ENCODE measurements around the gene SPINT2.

Gene SPINT2

DNA sequence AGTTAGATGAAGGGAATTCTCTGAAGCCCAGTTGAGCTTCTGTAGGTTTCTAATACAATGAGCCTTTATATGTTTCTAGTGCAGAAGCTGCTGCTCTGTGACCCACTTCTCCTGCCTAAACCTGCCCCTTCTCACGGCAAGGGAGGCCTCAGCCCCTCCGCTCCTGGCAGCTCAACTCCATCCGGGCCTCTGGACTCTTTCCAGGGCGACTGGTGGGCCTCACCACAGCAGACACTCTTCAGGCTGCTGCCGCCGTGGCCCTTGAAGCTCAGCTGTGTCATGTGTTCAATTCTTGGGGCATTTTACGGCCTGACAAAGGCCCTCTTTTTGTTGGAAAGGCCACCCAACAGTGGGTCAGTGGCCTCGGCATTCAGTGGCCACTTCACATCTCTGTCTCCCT is 29.7 kb downstream of the SPINT2 start:
- DNase-seq (ENCODE audit: low spot score) = peak; percentile 33

GRCh38 chr19:38298821-38299680 is 34.7 kb downstream of the SPINT2 start:
- DNase-seq (ENCODE audit: low spot score) = no peak

DNA sequence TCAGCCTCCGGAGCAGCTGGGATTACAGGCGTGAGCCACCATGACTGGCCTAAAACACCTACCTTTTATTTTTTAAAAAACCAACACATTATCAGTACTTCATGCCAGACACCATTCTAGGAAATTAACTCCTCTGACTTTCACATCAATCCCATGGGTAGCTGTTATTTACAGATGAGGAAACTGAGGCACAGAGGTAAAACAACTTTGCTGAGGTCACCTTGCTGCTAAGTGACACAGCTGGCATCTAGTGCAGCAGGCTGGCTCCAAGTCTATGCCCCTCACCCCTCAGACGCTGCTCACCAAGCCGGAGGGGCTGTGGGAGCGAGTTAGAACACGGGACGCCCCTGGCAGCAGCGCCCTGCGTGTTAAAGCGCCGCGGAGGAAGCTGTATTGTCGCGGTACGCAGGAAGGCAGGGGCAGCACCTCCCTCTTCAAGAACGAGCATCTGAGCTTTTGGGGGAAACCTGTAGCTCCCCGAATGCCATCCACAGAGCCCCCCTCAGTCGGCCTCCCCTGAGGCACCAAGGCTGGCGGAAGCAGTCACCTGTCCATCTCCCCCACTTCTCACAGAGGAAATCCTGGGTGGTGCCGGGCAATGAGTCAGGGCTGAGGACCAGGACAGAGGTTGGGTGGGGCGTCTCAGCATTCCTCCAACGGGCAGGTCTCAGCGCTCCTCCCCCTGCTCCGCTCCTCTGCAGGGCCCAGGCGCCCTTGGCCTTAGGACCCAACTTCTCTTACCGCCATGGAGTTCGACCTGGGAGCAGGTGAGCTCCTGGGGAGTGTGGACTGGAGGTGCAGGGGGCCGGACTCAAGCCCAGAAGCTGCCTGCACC is 39.4 kb downstream of the SPINT2 start, which contains the start of gene C19orf33:
Gene C19orf33 (plus strand): TSS at position 735 of the 835 bp plus-strand sequence. CDS start 11 bp downstream, at position 746.
- DNase-seq (ENCODE audit: low spot score) = no peak

- no peak for DNase-seq (ENCODE audit: low spot score)
Measured at GRCh38 chr19:38304352-38304865, 40.0 kb downstream of the SPINT2 start.

DNA sequence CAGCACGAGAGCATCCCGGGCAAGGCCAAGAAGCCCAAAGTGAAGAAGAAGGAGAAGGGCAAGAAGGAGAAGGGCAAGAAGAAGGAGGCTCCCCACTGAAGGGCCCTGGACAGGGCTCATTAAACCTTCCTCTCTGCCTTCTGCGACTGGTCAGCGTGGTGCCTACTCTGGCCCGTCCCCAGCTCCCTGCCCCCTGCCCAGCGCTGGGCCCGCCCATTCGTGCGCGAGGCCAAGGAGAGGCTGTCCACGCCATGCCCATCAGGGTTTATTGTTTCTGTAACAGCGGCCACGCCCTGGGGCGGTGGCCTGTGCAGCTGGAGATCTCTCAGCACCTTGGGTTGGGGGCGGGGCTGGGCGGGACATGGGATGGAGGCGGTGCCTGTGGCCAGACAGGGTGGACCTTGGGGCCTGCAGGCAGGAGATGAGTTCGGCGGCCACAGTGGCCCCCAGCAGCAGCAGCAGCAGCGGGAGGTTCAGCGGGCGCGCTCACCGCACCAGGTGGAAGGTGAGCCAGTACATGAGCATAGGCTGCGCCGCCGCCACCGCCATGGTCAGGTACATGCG is 40.6 kb downstream of the SPINT2 start:
- DNase-seq (ENCODE audit: low spot score) = no peak

DNA sequence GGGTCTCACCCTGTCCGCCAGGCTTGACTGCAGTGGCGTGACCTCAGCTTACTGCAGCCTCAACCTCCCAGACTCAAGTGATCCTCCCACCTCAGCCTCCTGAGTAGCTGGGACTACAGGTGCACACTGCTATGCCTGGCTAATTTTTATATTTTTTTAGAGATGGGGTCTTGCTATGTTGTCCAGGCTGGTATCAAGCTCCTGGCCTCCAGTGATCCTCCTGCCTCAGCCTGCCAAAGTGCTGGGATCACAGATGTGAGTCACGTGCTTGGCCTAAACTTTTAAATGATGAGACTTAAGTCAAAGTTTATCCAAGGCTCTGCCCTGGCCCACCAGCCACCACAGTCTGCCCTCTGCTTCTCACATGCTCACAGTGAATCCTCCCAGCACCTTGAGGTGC is 41.9 kb downstream of the SPINT2 start:
- no peak for DNase-seq (ENCODE audit: low spot score)

DNA sequence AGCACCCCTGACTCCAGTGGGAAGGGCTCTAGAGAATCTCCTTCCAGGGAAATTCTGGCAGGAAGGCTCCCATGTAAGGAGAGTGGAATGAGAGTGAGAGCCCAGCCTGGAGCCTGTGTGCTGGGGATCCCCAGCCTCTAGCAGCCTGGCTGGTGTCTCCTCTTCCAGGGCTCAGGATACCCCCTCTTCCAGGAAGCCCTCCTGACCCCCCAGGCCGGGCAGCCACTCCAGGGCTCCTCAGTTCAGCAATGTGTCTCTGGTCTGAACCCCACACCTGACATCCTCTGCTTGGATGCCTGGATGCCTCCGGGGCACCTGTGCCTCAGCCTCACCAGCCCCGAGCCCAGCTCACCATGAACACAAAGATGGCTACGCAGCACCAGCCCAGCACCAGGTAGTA is 42.7 kb downstream of the SPINT2 start:
- DNase-seq (ENCODE audit: low spot score) = no peak

- DNase-seq (ENCODE audit: low spot score) = no peak
Measured at GRCh38 chr19:38307597-38307996, 43.2 kb downstream of the SPINT2 start.

GRCh38 chr19:38308006-38308766 is 43.8 kb downstream of the SPINT2 start:
- DNase-seq (ENCODE audit: low spot score) = no peak

- DNase-seq (ENCODE audit: low spot score) = no peak
Measured at GRCh38 chr19:38308926-38309614, 44.7 kb downstream of the SPINT2 start.

DNA sequence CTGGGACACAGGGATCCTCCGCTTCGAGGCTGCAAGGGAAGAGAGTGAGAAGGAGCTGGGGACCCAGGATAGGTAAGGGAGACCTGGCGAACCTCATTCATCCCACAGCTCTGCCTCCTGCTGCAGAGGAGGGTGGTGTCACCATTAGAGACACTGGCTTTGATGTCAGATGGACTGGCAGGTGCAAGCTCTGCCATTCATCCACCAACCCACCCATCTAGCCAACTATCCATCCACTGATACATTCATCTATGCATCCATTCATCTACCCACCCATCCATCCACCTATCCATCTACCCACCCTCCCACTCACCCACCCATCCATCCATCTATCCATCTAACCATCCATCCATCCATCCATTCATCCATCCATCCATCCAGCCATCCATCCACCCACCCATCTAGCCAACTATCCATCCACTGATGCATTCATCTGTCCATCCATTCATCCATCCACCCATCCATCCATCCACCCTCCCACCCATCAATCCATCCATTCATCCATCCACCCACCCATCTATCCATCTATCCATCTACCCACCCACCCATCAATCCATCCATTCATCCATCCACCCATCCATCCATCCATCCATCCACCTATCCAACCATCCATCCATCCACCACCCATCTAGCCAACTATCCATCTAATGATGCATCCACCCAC is 45.4 kb downstream of the SPINT2 start:
- DNase-seq (ENCODE audit: low spot score) = no peak

DNA sequence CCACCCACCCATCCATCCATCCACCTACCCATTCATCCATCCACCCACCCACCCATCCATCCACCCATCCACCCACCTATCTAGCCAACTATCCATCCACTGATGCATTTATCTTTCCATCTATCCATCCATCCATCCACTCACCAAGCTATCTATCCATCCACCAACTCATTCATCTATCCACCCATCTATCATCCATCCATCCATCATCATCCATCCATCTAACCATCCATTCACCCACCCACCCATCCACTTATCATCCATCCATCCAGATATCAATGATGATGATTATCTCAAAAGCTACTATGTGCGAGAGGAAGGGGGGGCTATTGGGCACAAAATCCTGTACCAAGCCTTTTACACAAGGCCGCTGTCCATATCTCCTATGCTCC is 45.9 kb downstream of the SPINT2 start:
- DNase-seq (ENCODE audit: low spot score) = no peak

DNA sequence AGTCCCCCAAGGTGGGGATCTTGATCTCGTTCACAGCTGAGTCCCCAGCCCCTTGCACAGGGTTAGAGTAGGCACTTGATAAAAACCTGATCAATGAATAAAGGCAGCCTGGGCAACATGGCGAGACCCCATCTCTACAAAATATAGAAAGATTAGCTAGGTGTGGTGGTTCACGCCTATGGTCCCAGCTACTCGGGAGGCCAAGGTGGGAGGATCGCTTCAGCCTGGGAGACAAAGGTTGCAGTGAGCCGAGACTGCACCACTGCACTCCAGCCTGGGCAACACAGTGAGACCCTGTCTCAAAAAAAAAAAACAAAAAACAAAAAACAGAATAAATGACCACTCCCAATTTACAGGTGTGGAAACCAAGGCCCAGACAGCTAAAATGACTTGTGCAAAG is 46.6 kb downstream of the SPINT2 start:
- no peak for DNase-seq (ENCODE audit: low spot score)

DNA sequence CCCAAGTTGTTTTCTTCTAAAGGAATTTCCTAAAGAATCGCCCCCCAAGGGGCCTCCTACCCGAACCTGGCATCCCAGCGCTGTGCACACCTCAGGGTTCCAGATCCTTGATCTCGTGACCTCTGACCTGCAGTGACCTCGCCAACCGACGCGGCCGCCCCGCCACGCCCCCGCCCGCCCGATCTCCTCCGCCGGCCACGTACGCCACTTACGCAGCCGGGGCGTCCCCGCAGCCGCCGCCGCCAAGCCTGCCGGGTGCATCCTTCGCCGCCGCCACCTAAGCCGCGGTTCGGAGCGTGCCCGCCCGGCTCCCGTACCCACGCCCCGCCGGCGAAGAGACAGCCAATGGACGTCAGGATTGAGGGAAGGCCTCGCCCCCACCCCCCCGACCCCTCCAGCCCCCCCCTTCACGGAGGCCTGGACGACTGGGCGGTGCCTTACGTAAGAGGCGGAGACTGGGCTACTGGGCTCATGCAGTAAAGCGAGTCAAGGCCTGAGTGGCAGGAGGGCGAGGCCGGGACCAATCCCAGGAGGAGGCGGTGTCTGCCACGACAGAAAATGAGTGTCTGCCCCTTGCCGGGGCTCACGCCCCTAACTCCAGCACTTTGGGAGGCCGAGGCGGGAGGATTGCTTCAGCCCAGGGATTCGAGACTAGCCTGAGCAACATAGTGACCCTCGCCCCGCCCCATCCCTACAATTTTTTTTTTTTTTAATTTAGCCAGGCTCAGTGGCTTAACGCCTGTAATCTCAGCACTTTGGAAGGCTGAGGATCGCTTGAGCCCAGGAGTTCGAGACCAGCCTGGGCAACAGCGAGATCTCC is 51.5 kb downstream of the SPINT2 start, which contains the start of gene YIF1B:
Gene YIF1B (minus strand): TSS at position 291 of the 820 bp plus-strand sequence. CDS start 30 bp downstream, at position 261.
- peak; percentile 99 for DNase-seq (ENCODE audit: low spot score)

DNA sequence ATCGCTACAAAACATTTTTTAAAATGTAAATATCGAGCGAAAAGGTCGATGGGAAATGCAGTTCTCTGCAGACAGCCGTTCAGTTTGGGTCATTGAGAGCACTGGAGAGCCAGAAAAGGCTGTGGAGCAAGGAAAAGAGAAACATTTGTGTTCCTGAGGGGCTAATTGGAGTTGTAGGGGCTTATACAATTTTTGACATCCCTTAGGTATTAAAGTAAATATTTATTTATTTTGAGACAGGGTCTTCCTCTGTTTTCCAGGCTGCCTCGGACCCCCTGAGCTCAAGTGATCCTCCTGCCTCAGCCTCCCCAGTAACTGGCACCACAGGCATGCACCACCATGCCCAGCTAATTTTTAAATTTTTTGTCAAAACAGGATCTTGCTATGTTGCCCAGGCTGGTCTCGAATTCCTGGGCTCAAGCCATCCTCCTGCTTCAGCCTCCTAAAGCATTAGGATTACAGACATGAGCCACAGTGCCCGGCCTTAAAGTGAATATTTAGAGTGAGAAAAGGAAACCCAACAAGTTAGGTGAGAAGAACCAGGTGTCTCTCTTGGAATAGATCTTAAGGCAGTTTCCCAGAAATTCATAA is 52.2 kb downstream of the SPINT2 start:
- no peak for DNase-seq (ENCODE audit: low spot score)

GRCh38 chr19:38317104-38317612 is 52.8 kb downstream of the SPINT2 start:
- DNase-seq (ENCODE audit: low spot score) = peak; percentile 49

DNA sequence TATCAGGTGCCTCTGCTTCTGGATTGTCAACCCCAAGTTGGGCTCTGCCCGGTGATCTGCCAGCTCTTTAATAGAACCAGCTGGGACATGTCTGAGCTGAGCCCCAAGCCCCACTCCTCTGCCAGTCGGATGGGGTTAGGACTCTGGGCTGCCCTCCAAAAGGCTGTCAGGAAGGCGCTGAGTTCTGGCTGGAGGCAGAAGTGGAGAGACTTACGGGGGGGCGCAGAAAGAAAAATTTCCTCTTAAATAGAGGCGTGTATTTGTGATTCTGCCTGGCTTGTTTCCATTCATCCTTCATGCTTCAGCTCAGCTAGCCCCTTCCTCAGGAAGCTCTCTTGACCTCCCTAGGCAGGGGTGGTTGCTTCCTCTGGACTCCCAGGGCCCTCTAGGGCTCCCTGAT is 54.3 kb downstream of the SPINT2 start:
- DNase-seq (ENCODE audit: low spot score) = no peak

DNA sequence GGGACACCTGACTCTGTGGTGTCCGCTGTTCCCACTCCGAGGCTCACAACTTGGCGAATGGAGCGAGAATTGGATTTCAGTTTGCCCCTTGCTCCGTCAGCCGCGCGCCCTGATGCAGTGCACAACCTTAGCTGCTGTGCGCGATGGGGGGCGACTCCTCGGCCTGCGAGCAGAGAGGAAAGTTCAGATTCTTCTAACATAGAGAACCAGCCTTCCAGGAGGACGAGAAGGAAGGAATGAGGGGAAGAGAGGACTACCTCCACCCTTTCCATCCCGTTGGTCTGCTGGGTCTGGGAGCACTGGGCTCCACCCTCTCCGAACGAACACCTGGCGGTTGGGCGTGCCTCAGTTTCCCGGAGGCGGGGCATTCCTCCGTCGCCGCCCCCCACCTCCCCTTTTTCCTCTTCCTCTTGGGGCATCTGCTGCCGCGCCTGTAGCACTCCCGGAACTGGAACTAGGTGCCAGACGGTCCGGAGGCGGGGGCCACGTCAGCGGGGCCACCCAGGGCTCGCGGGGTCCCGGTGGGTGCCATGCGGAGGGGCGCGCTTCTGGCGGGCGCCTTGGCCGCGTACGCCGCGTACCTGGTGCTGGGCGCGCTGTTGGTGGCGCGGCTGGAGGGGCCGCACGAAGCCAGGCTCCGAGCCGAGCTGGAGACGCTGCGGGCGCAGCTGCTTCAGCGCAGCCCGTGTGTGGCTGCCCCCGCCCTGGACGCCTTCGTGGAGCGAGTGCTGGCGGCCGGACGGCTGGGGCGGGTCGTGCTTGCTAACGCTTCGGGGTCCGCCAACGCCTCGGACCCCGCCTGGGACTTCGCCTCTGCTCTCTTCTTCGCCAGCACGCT is 55.3 kb downstream of the SPINT2 start, which contains the start of gene KCNK6:
Gene KCNK6 (plus strand): TSS at position 425 of the 838 bp plus-strand sequence. CDS start 106 bp downstream, at position 531.
- DNase-seq (ENCODE audit: low spot score) = peak; percentile 33

Data from Ammon's horn (tissue), 1 donor.